OCI-LY7 (cell line): ENCODE measurements around the gene PDE11A. TPM values are rescaled to one million over a fixed set of nuclear protein-coding genes. Genes with fewer than 3 reads are reported as not detected.

Source experiments
- BruUV-seq: library from RNA; stranded (reverse); fragments of 400-500 nt; replicated peaks from 2 replicates; lab custom pipeline; 2021; lab: Mats Ljungman, UMichigan
- CTCF ChIA-PET: fragments of 300-600 bp; sonication (Branson Sonifier 250); formaldehyde crosslinking; loops from one replicate; lab custom pipeline; 2022; ENCODE audit warnings: antibody characterized with exemption; ENCODE audit not compliant: unreplicated experiment; lab: Charles Lee
- POLR2A ChIA-PET: fragments of 300-600 bp; sonication (Branson Sonifier 250); formaldehyde crosslinking; loops from one replicate; lab custom pipeline; 2022; ENCODE audit warnings: antibody characterized with exemption; lab: Charles Lee
- DNase-seq: peaks from one replicate; pipeline ENCODE4 v3.0.0-alpha.2; 2015; ENCODE audit warnings: low spot score
- H2AFZ ChIP-seq: fragments of 200-600 bp; sonication (generic), shearing (Covaris generic); 2 replicates; pipeline ENCODE4 v1.6.1; 2014; ENCODE audit warnings: mild to moderate bottlenecking, antibody characterized with exemption, low read length, moderate library complexity
- H3K27ac ChIP-seq: fragments of 200-600 bp; sonication (generic); 2 replicates; pipeline ENCODE4 v1.5.1; 2014; ENCODE audit warnings: mixed run types, low read depth, mild to moderate bottlenecking, moderate library complexity, low read length, inconsistent platforms; ENCODE audit not compliant: poor library complexity, severe bottlenecking
- H3K36me3 ChIP-seq: fragments of 200-600 bp; sonication (generic); 2 replicates; pipeline ENCODE4 v1.6.1; 2014; ENCODE audit warnings: mild to moderate bottlenecking, antibody characterized with exemption, low read length, moderate library complexity, mixed read lengths; ENCODE audit not compliant: insufficient read depth
- H3K4me1 ChIP-seq: fragments of 200-600 bp; sonication (generic); 2 replicates; pipeline ENCODE4 v1.5.1; 2014; ENCODE audit warnings: mild to moderate bottlenecking, low read length; ENCODE audit not compliant: insufficient read depth, poor library complexity, severe bottlenecking
- H3K4me2 ChIP-seq: fragments of 200-600 bp; sonication (generic); 2 replicates; pipeline ENCODE4 v1.6.1; 2014; ENCODE audit warnings: mild to moderate bottlenecking, low read length
- H3K4me3 ChIP-seq: fragments of 200-600 bp; sonication (generic); 2 replicates; pipeline ENCODE4 v1.5.1; 2014; ENCODE audit warnings: mild to moderate bottlenecking, low read depth, low read length; ENCODE audit not compliant: poor library complexity, severe bottlenecking
- H3K79me2 ChIP-seq: fragments of 200-600 bp; sonication (generic); 2 replicates; pipeline ENCODE4 v1.6.1; 2016; ENCODE audit warnings: low read depth, mild to moderate bottlenecking, low read length, moderate library complexity, mixed read lengths; ENCODE audit not compliant: insufficient read depth
- H3K9me2 ChIP-seq: fragments of 200-600 bp; sonication (generic); 2 replicates; pipeline ENCODE4 v1.6.1; 2016; ENCODE audit warnings: mild to moderate bottlenecking, low read length, mixed read lengths; ENCODE audit not compliant: insufficient read depth
- H3K9me3 ChIP-seq: fragments of 200-600 bp; sonication (generic); 2 replicates; pipeline ENCODE4 v1.6.1; 2014; ENCODE audit warnings: mild to moderate bottlenecking, mixed run types, low read length, mixed read lengths
- H4K20me1 ChIP-seq: fragments of 200-600 bp; sonication (generic); 2 replicates; pipeline ENCODE4 v1.6.1; 2014; ENCODE audit warnings: mild to moderate bottlenecking, antibody characterized with exemption, low read length, moderate library complexity, mixed read lengths; ENCODE audit not compliant: insufficient read depth
- CTCF ChIP-seq: fragments of 200-600 bp; sonication (generic); conservative IDR thresholded peaks from 2 replicates; pipeline ENCODE4 v1.5.1; 2014; ENCODE audit warnings: mild to moderate bottlenecking, antibody characterized with exemption, low read length, moderate library complexity, mixed read lengths
- EZH2phosphoT487 ChIP-seq: fragments of 200-600 bp; sonication (generic); IDR thresholded peaks from 2 replicates; pipeline ENCODE4 v1.6.1; 2018; ENCODE audit warnings: low read depth, borderline replicate concordance, mild to moderate bottlenecking, mixed run types, antibody characterized with exemption, low read length, moderate library complexity, mixed read lengths
- intact Hi-C: fragments of 100-400 bp; cut with micrococcal nuclease; formaldehyde crosslinking; loops from one replicate; pipeline ENCODE4 v1.10.0; 2022; ENCODE audit not compliant: unreplicated experiment
- total RNA-seq, 2 experiments: library from RNA; depleted of rRNA in 1 of 2; stranded (reverse); fragments of >200 nt in 1 of 2; shearing (Covaris generic) in 1 of 2; gene quantifications; 2 replicates each; pipeline ENCODE4 v1.2.3, GENCODE V29; 2014 to 2022

The PDE11A gene
- total RNA-seq, 2 experiments from 2014 or later, result 0.03 TPM; not detected in 1

GRCh38 chr2:177939211-177939610, 133.4 kb downstream of the PDE11A start:
- Histone ChIP-seq H3K27ac (no peak overlapping the region), H3K79me2 (no peaks in the 10 kb centered on the region), H3K4me1 (no peaks in the 10 kb centered on the region), H3K36me3 (no peaks in the 10 kb centered on the region), H3K4me3 (no peak overlapping the region), H3K4me2 (no peak overlapping the region), H3K9me2 (no peaks in the 10 kb centered on the region), H2AFZ (no peak overlapping the region), H4K20me1 (no peaks in the 10 kb centered on the region), H3K9me3 (no peaks in the 10 kb centered on the region)
- BruUV-seq, result no TSS peak
- POLR2A ChIA-PET, result no interaction called here
- TF ChIP-seq EZH2phosphoT487 (no peak), CTCF (no peak)
- CTCF ChIA-PET, result no interaction called here
- no peak for DNase-seq
- intact Hi-C loops, result no loop called here

GRCh38 chr2:177930916-177931315, 141.7 kb downstream of the PDE11A start:
- Histone ChIP-seq H4K20me1 (no peaks in the 10 kb centered on the region), H3K4me2 (no peak overlapping the region), H3K4me3 (no peak overlapping the region), H3K79me2 (no peaks in the 10 kb centered on the region), H3K4me1 (no peaks in the 10 kb centered on the region), H2AFZ (no peak overlapping the region), H3K27ac (no peak overlapping the region), H3K9me2 (no peaks in the 10 kb centered on the region; the same call in 1 of the 2 replicates), H3K36me3 (no peaks in the 10 kb centered on the region), H3K9me3 (no peaks in the 10 kb centered on the region)
- TF ChIP-seq CTCF (no peak), EZH2phosphoT487 (no peak)
- BruUV-seq, result no TSS peak
- ChIA-PET POLR2A (no interaction called here), CTCF (no interaction called here)
- DNase-seq, result no peak
- intact Hi-C loops, result no loop called here

GRCh38 chr2:177929662-177930522, 142.7 kb downstream of the PDE11A start:
- Histone ChIP-seq H3K36me3 (no peaks in the 10 kb centered on the region), H3K79me2 (no peaks in the 10 kb centered on the region), H3K4me1 (no peaks in the 10 kb centered on the region), H3K4me2 (no peak overlapping the region), H3K9me2 (no peaks in the 10 kb centered on the region; the same call in 1 of the 2 replicates), H3K27ac (no peak overlapping the region), H3K4me3 (no peak overlapping the region), H2AFZ (no peak overlapping the region), H3K9me3 (no peaks in the 10 kb centered on the region), H4K20me1 (no peaks in the 10 kb centered on the region)
- BruUV-seq, result no TSS peak
- POLR2A ChIA-PET, result interaction anchor here (0.7 kb wide), 2 partner anchors 8 to 117 kb away, joined by 3 to 4 read pairs; no protein-coding TSS in a partner anchor
- no peak for TF ChIP-seq CTCF
- TF ChIP-seq EZH2phosphoT487, result no peak
- no peak for DNase-seq
- intact Hi-C loops, result no loop called here
- CTCF ChIA-PET, result no interaction called here
